Measurements from ENCODE around the gene HSPA1L.

The HSPA1L gene

DNA sequence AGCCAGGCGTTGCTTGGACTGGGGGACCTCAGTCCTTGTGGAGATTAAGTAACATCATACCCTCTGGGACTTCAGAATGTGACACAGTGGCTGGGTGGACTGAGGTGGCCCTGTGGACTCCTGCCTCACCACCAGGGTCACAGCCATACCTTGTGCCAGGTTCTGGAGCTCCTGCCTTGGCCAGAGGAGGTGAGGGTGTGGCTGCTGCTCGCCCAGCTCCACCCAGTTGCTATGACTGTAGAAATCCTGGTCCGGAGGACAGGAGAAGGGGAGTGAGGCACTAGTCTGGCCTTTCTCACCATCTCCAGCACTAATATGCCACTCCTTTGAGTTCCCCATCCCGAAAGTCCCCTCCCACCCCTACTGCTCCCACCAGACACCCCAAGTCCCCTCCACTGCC, 39.9 kb downstream of the HSPA1L start:
- H3K4me1 ChIP-seq (ENCODE audit: control insufficient read depth, insufficient read depth, low read length): peaks cover 4% of the 10 kb centered on the region; the same call in 1 of the 2 replicates
- WGBS (ENCODE audit: insufficient coverage, insufficient read length): no CpG with 5 or more reads among the region's 4 CpGs
- peaks cover 15% of the 10 kb centered on the region for H3K36me3 ChIP-seq (ENCODE audit: control insufficient read depth, insufficient read depth, low read length)
- no peak overlapping the region for H3K4me3 ChIP-seq (ENCODE audit: low read length)
- no peaks in the 10 kb centered on the region for H3K27me3 ChIP-seq (ENCODE audit: control insufficient read depth, insufficient read depth, low read length)
- no peak for DNase-seq (ENCODE audit: low read depth, low spot score)
- H3K9me3 ChIP-seq (ENCODE audit: control insufficient read depth, insufficient read depth, low read length): no peaks in the 10 kb centered on the region
- no peak overlapping the region for H3K27ac ChIP-seq (ENCODE audit: low read length)

DNA sequence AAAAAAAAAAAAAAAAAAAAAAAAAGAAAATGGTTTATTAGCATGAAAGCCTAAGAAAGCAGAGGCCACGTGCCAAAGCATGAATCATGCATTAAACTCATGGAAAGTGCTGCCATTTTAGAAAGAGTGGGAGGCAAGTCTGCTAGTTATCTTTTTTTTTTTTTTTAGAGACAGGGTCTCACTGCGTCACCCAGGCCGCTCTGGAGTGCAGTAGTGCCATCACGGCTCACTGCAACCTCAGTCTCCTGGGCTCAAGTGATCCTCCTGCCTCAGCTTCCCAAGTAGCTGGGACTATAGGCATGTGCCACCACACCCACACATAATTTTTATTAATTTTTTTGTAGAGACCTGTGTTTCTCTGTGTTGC, 43.1 kb downstream of the HSPA1L start:
- H3K4me3 ChIP-seq (ENCODE audit: low read length): no peak overlapping the region
- DNase-seq (ENCODE audit: low read depth, low spot score): no peak
- peaks cover under 1% of the 10 kb centered on the region; the same call in 1 of the 2 replicates for H3K4me1 ChIP-seq (ENCODE audit: control insufficient read depth, insufficient read depth, low read length)
- WGBS (ENCODE audit: insufficient coverage, insufficient read length): no CpG with 5 or more reads among the region's 4 CpGs
- no peaks in the 10 kb centered on the region for H3K27me3 ChIP-seq (ENCODE audit: control insufficient read depth, insufficient read depth, low read length)
- no peaks in the 10 kb centered on the region for H3K9me3 ChIP-seq (ENCODE audit: control insufficient read depth, insufficient read depth, low read length)
- no peaks in the 10 kb centered on the region for H3K36me3 ChIP-seq (ENCODE audit: control insufficient read depth, insufficient read depth, low read length)
- no peak overlapping the region for H3K27ac ChIP-seq (ENCODE audit: low read length)

DNA sequence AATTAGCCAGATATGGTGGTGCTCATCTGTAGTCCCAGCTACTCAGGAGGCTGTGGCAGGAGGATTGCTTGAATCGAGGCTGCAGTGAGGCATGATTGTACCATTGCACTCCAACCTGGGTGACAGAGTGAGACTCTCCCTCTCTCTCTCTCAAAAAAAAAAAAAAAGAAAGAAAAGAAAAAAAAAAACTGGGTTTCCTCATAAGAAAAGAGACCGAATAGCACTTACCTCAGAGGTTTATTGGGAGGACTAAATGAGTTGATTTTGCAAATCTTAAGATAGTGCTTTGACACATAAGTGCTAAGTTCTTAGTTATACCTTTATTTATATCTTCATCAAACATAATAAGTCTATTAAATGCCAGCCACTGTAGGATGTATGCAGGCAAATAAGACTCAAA, 44.2 kb downstream of the HSPA1L start:
- no CpG with 5 or more reads among the region's 2 CpGs for WGBS (ENCODE audit: insufficient coverage, insufficient read length)

DNA sequence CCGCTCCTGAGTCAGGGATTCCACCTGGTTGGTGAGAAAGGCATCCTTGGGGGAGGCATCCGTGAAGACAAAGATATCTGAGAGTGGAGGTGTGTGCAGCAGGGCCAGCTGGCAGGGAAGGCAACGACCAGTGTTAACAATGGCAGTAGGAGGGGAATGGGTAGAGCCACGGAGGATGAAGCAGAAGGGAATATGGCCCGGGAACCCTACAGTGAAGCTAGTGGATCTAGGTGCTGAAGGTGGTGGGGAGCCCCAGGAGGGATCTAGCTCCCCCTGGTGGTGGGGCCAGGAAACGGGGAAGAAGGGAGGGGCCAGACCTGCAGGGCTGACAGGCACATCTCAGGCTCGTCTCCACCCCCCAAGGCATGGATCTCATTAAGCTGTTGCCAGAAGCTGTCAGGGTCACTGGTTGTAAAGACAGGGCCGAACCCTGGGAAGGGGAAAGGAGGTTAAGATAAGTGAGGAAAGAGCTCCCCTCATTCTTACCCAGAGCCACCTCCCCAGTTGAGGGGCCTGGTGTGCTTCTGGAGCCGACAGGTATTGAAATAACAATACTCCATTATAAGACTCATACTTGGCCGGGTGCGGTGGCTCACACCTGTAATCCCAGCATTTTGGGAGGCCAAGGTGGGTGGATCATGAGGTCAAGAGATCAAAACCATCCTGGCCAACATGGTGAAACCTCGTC, 45.3 kb downstream of the HSPA1L start:
- no CpG with 5 or more reads among the region's 12 CpGs for WGBS (ENCODE audit: insufficient coverage, insufficient read length)
- H3K9me3 ChIP-seq (ENCODE audit: control insufficient read depth, insufficient read depth, low read length): no peaks in the 10 kb centered on the region
- H3K36me3 ChIP-seq (ENCODE audit: control insufficient read depth, insufficient read depth, low read length): no peaks in the 10 kb centered on the region
- no peaks in the 10 kb centered on the region for H3K4me1 ChIP-seq (ENCODE audit: control insufficient read depth, insufficient read depth, low read length)
- no peaks in the 10 kb centered on the region for H3K27me3 ChIP-seq (ENCODE audit: control insufficient read depth, insufficient read depth, low read length)
- peak; percentile 55 for DNase-seq (ENCODE audit: low read depth, low spot score)
- H3K4me3 ChIP-seq (ENCODE audit: low read length): no peak overlapping the region
- no peak overlapping the region for H3K27ac ChIP-seq (ENCODE audit: low read length)

More for the DNA sequence above, 44.2 kb downstream of the HSPA1L start:
- H3K27ac ChIP-seq (ENCODE audit: low read length): no peak overlapping the region
- DNase-seq (ENCODE audit: low read depth, low spot score): no peak
- no peaks in the 10 kb centered on the region for H3K4me1 ChIP-seq (ENCODE audit: control insufficient read depth, insufficient read depth, low read length)
- no peak overlapping the region for H3K4me3 ChIP-seq (ENCODE audit: low read length)
- H3K27me3 ChIP-seq (ENCODE audit: control insufficient read depth, insufficient read depth, low read length): no peaks in the 10 kb centered on the region
- H3K36me3 ChIP-seq (ENCODE audit: control insufficient read depth, insufficient read depth, low read length): no peaks in the 10 kb centered on the region
- no peaks in the 10 kb centered on the region for H3K9me3 ChIP-seq (ENCODE audit: control insufficient read depth, insufficient read depth, low read length)

GRCh38 chr6:31768363-31769257, 46.5 kb downstream of the HSPA1L start:
- Histone ChIP-seq H3K4me1 (ENCODE audit: control insufficient read depth, insufficient read depth, low read length) (no peaks in the 10 kb centered on the region), H3K27me3 (ENCODE audit: control insufficient read depth, insufficient read depth, low read length) (no peaks in the 10 kb centered on the region), H3K9me3 (ENCODE audit: control insufficient read depth, insufficient read depth, low read length) (no peaks in the 10 kb centered on the region), H3K36me3 (ENCODE audit: control insufficient read depth, insufficient read depth, low read length) (no peaks in the 10 kb centered on the region), H3K4me3 (ENCODE audit: low read length) (no peak overlapping the region), H3K27ac (ENCODE audit: low read length) (no peak overlapping the region)
- DNase-seq (ENCODE audit: low read depth, low spot score): no peak
- WGBS (ENCODE audit: insufficient coverage, insufficient read length): no CpG with 5 or more reads among the region's 18 CpGs

GRCh38 chr6:31767096-31767645, 47.9 kb downstream of the HSPA1L start:
- Histone ChIP-seq H3K27me3 (ENCODE audit: control insufficient read depth, insufficient read depth, low read length) (no peaks in the 10 kb centered on the region), H3K4me3 (ENCODE audit: low read length) (no peak overlapping the region), H3K4me1 (ENCODE audit: control insufficient read depth, insufficient read depth, low read length) (peaks cover 3% of the 10 kb centered on the region; the same call in 1 of the 2 replicates), H3K27ac (ENCODE audit: low read length) (no peak overlapping the region), H3K9me3 (ENCODE audit: control insufficient read depth, insufficient read depth, low read length) (no peaks in the 10 kb centered on the region), H3K36me3 (ENCODE audit: control insufficient read depth, insufficient read depth, low read length) (no peaks in the 10 kb centered on the region)
- no peak for DNase-seq (ENCODE audit: low read depth, low spot score)
- WGBS (ENCODE audit: insufficient coverage, insufficient read length): no CpG with 5 or more reads among the region's 6 CpGs

DNA sequence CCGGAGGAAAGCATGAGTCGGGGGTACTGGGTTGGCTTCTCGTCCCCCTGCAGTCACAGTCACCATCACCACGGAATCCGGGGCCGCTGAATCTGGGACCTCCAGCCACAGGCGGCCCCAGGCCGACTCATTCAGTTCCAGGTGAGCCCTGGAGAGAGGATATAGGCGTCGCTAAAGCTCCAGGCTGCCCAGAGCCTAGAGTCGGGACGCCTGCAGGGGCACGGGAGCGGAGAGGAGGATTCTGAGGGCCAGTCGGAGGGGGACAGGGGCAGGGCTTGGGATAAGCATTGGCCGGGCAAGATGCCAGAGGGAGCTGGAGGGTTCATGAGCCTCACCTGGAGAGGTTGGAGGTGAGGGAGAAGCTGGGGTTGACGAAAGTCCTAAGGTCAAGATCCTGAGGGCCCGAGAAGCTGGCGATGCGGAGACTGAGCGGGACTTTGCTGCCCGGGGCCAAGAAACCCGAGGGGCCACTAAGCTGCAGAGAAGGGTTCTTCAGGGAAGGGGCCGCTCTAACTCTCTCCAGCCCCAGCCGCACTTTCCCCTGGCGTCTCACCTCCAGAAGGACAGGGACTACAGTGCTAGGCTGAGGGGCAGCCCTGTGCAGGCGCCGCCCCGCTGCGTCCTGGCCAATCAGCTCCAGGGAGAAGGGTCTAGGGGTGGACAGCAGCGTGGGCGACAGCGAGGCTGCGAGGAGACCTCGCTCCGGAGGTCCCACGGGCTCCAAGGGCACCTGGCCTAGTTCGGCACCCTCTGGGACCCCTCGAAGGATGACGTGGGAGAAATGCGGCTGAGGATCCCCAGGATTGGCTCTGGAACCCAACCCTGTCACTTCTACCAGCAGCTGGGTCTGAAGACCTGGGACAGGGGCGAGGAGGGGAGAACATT, 48.9 kb downstream of the HSPA1L start:
- no CpG with 5 or more reads among the region's 42 CpGs for WGBS (ENCODE audit: insufficient coverage, insufficient read length)
- H3K27ac ChIP-seq (ENCODE audit: low read length): no peak overlapping the region
- H3K36me3 ChIP-seq (ENCODE audit: control insufficient read depth, insufficient read depth, low read length): no peaks in the 10 kb centered on the region
- no peak for DNase-seq (ENCODE audit: low read depth, low spot score)
- H3K27me3 ChIP-seq (ENCODE audit: control insufficient read depth, insufficient read depth, low read length): no peaks in the 10 kb centered on the region
- H3K9me3 ChIP-seq (ENCODE audit: control insufficient read depth, insufficient read depth, low read length): no peaks in the 10 kb centered on the region
- H3K4me1 ChIP-seq (ENCODE audit: control insufficient read depth, insufficient read depth, low read length): peaks cover 3% of the 10 kb centered on the region; the same call in 1 of the 2 replicates
- peak overlapping the region; percentile 5; the same call in 1 of the 2 replicates for H3K4me3 ChIP-seq (ENCODE audit: low read length)

GRCh38 chr6:31765559-31765909, 49.5 kb downstream of the HSPA1L start:
- no CpG with 5 or more reads among the region's 9 CpGs for WGBS (ENCODE audit: insufficient coverage, insufficient read length)
- H3K36me3 ChIP-seq (ENCODE audit: control insufficient read depth, insufficient read depth, low read length): no peaks in the 10 kb centered on the region
- no peak overlapping the region for H3K27ac ChIP-seq (ENCODE audit: low read length)
- no peaks in the 10 kb centered on the region for H3K27me3 ChIP-seq (ENCODE audit: control insufficient read depth, insufficient read depth, low read length)
- no peak overlapping the region for H3K4me3 ChIP-seq (ENCODE audit: low read length)
- DNase-seq (ENCODE audit: low read depth, low spot score): no peak
- no peaks in the 10 kb centered on the region for H3K9me3 ChIP-seq (ENCODE audit: control insufficient read depth, insufficient read depth, low read length)
- peaks cover 3% of the 10 kb centered on the region; the same call in 1 of the 2 replicates for H3K4me1 ChIP-seq (ENCODE audit: control insufficient read depth, insufficient read depth, low read length)

GRCh38 chr6:31764198-31764597, 50.9 kb downstream of the HSPA1L start:
- DNase-seq (ENCODE audit: low read depth, low spot score): no peak
- Histone ChIP-seq H3K4me1 (ENCODE audit: control insufficient read depth, insufficient read depth, low read length) (peaks cover 3% of the 10 kb centered on the region; the same call in 1 of the 2 replicates), H3K9me3 (ENCODE audit: control insufficient read depth, insufficient read depth, low read length) (no peaks in the 10 kb centered on the region), H3K27me3 (ENCODE audit: control insufficient read depth, insufficient read depth, low read length) (no peaks in the 10 kb centered on the region), H3K36me3 (ENCODE audit: control insufficient read depth, insufficient read depth, low read length) (no peaks in the 10 kb centered on the region), H3K27ac (ENCODE audit: low read length) (no peak overlapping the region), H3K4me3 (ENCODE audit: low read length) (no peak overlapping the region)
- no CpG with 5 or more reads among the region's 4 CpGs for WGBS (ENCODE audit: insufficient coverage, insufficient read length)

- Histone ChIP-seq H3K4me1 (ENCODE audit: control insufficient read depth, insufficient read depth, low read length) (peaks cover 3% of the 10 kb centered on the region; the same call in 1 of the 2 replicates), H3K27ac (ENCODE audit: low read length) (no peak overlapping the region), H3K9me3 (ENCODE audit: control insufficient read depth, insufficient read depth, low read length) (no peaks in the 10 kb centered on the region), H3K36me3 (ENCODE audit: control insufficient read depth, insufficient read depth, low read length) (no peaks in the 10 kb centered on the region; the same call in 1 of the 2 replicates), H3K4me3 (ENCODE audit: low read length) (no peak overlapping the region), H3K27me3 (ENCODE audit: control insufficient read depth, insufficient read depth, low read length) (no peaks in the 10 kb centered on the region)
- no peak for DNase-seq (ENCODE audit: low read depth, low spot score)
- no CpG with 5 or more reads among the region's 1 CpG for WGBS (ENCODE audit: insufficient coverage, insufficient read length)
These were observed 51.5 kb downstream of the HSPA1L start for GRCh38 chr6:31763619-31763940.

All from iPS DF 6.9 (cell line).